Measurements from ENCODE around the gene MVD. TPM values are rescaled to one million over a fixed set of nuclear protein-coding genes. Genes with fewer than 3 reads are reported as not detected.
A peak's percentile ranks its signal among the peaks of the same experiment; 100 is the strongest.

Gene MVD
- total and polyA plus RNA-seq, 2 of the 13 experiments (the other 11 are each of a cell fraction or from before 2014, with no cell fraction given): 28.1 to 187 TPM

DNA sequence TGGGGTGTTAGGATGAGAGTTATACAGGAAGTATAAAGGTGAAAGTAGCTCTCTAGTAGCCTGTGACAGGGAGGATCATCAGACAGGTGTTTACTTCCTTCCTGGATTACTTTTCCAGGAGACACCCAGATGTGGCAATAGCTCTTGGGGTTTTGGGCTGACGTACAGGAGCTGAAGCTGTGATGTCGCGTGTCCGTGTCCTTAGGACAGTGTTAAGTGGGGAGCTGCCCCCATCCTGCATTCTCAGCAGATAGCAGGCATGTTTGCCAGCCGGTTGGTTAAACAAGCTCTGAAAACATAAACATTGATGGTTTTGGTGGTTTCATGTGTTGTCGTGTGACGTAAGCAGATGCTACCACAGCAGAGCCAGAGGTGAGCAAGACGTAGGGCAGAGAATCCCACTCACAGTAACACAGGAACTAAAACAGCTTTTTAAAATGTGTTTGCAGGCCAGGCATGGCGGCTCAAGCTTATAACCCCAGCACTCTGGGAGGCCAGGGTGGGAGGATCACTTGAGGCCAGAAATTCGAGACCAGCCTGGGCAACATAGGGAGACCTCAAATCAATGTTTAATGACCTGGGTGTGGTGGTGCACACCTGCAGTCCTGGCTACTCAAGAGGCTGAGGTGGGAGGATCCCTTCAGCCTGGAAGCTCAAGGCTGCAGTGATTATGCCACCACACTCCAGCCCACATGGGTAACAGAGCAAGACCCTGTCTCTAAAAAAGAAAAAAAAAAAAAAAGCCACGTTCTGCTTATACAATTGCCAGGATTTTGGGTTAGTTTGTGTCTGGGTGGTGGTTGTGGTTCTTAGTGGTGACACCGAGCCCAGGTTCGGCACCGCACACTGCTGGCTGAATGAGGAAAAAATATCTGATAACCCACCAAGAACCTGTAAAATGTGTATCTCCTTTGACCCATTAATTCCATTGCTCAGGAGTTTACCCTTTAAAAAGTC, 42.8 kb downstream of the MVD start (continued):
- TF ChIP-seq, protein P1, sequence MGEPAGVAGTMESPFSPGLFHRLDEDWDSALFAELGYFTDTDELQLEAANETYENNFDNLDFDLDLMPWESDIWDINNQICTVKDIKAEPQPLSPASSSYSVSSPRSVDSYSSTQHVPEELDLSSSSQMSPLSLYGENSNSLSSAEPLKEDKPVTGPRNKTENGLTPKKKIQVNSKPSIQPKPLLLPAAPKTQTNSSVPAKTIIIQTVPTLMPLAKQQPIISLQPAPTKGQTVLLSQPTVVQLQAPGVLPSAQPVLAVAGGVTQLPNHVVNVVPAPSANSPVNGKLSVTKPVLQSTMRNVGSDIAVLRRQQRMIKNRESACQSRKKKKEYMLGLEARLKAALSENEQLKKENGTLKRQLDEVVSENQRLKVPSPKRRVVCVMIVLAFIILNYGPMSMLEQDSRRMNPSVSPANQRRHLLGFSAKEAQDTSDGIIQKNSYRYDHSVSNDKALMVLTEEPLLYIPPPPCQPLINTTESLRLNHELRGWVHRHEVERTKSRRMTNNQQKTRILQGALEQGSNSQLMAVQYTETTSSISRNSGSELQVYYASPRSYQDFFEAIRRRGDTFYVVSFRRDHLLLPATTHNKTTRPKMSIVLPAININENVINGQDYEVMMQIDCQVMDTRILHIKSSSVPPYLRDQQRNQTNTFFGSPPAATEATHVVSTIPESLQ (CRISPR knock-in tag; conservative IDR thresholded peaks at IDR 0.05): no peak
- TF ChIP-seq MED1 (CRISPR knock-in tag; IDR thresholded peaks at IDR 0.05) (0 out of 2 replicates have a peak, but pooled peaks have one; percentile 17), ZXDC (CRISPR knock-in tag; IDR thresholded peaks at IDR 0.05) (peak; percentile 24; the same call in 1 of the 2 replicates), ZNF292 (CRISPR knock-in tag; IDR thresholded peaks at IDR 0.05; ENCODE audit: borderline replicate concordance, low read depth) (no peak)

Measured in HepG2 (cell line).